SK-N-SH treated with all-trans-retinoic acid at 6 μM for 48 hours (cell line): ENCODE results near the gene TUBA3E.

Experiments used
- ATAC-seq: fragments of 200-7000 bp; cut with Tn5 transposase; 3 replicates; pipeline ENCODE4 v1.9.1; 2020; ENCODE audit warnings: mild to moderate bottlenecking, moderate library complexity
- ARNTL ChIP-seq: fragments of 450-650 bp; formaldehyde crosslinking; IDR thresholded peaks from 2 replicates; pipeline ENCODE4 v1.5.0; 2020; ENCODE audit warnings: low read depth, mild to moderate bottlenecking, moderate library complexity, borderline replicate concordance
- BACH2 ChIP-seq: fragments of 250-450 bp; sonication (Bioruptor Pico); IDR thresholded peaks from 2 replicates; pipeline ENCODE4 v1.9.0; 2021; ENCODE audit warnings: mild to moderate bottlenecking, borderline replicate concordance
- CREB5 ChIP-seq: fragments of 250-450 bp; sonication (Bioruptor Pico); IDR thresholded peaks from 2 replicates; pipeline ENCODE4 v1.5.1; 2020; ENCODE audit warnings: low read depth, mild to moderate bottlenecking, moderate library complexity
- CSDC2 ChIP-seq: fragments of 250-450 bp; sonication (Bioruptor Pico); IDR thresholded peaks from 2 replicates; pipeline ENCODE4 v1.5.0; 2020; ENCODE audit warnings: mild to moderate bottlenecking, moderate library complexity
- CSRNP3 ChIP-seq: fragments of 250-450 bp; sonication (Bioruptor Pico); IDR thresholded peaks from 2 replicates; pipeline ENCODE4 v1.5.1; 2021; ENCODE audit warnings: mild to moderate bottlenecking, moderate library complexity
- ESRRG ChIP-seq: fragments of 250-450 bp; sonication (Bioruptor Pico); IDR thresholded peaks from 2 replicates; pipeline ENCODE4 v1.6.1; 2021; ENCODE audit warnings: mild to moderate bottlenecking
- GLIS3 ChIP-seq: fragments of 250-450 bp; sonication (Bioruptor Pico); IDR thresholded peaks from 2 replicates; pipeline ENCODE4 v1.5.0; 2020; ENCODE audit warnings: mild to moderate bottlenecking, moderate library complexity
- ISL1 ChIP-seq: fragments of 250-450 bp; sonication (Bioruptor Pico); IDR thresholded peaks from 2 replicates; pipeline ENCODE4 v2.1.2; 2022; ENCODE audit warnings: mild to moderate bottlenecking, moderate library complexity
- OSR1 ChIP-seq: fragments of 250-450 bp; sonication (Bioruptor Pico); IDR thresholded peaks from 2 replicates; pipeline ENCODE4 v1.8.0; 2022; ENCODE audit warnings: moderate library complexity, mild to moderate bottlenecking, inconsistent platforms
- POU6F1 ChIP-seq: fragments of 250-450 bp; sonication (Bioruptor Pico); IDR thresholded peaks from 2 replicates; pipeline ENCODE4 v1.8.0; 2021; ENCODE audit warnings: low read depth, mild to moderate bottlenecking, moderate library complexity, borderline replicate concordance
- PPARA ChIP-seq: fragments of 250-450 bp; sonication (Bioruptor Pico); IDR thresholded peaks from 2 replicates; pipeline ENCODE4 v1.5.0; 2020; ENCODE audit warnings: mild to moderate bottlenecking, borderline replicate concordance
- RARB ChIP-seq: fragments of 250-450 bp; sonication (Bioruptor Pico); IDR thresholded peaks from 2 replicates; pipeline ENCODE4 v1.8.0; 2021; ENCODE audit warnings: mild to moderate bottlenecking, moderate library complexity
- SNAI2 ChIP-seq: fragments of 250-450 bp; sonication (Bioruptor Pico); IDR thresholded peaks from 2 replicates; pipeline ENCODE4 v1.5.0; 2020; ENCODE audit warnings: mild to moderate bottlenecking, moderate library complexity
- TCF4 ChIP-seq: fragments of 250-450 bp; sonication (Bioruptor Pico); IDR thresholded peaks from 2 replicates; pipeline ENCODE4 v1.8.0; 2021; ENCODE audit warnings: mild to moderate bottlenecking, moderate library complexity, borderline replicate concordance
- TOX ChIP-seq: fragments of 250-450 bp; sonication (Bioruptor Pico); IDR thresholded peaks from 2 replicates; pipeline ENCODE4 v1.8.0; 2021; ENCODE audit warnings: mild to moderate bottlenecking, moderate library complexity, borderline replicate concordance
- ZC3H10 ChIP-seq: fragments of 250-450 bp; sonication (Bioruptor Pico); IDR thresholded peaks from 2 replicates; pipeline ENCODE4 v1.5.1; 2021; ENCODE audit warnings: mild to moderate bottlenecking, moderate library complexity
- ZFP3 ChIP-seq: fragments of 250-450 bp; sonication (Bioruptor Pico); IDR thresholded peaks from 2 replicates; pipeline ENCODE4 v1.5.0; 2020; ENCODE audit warnings: mild to moderate bottlenecking, moderate library complexity
- ZFP30 ChIP-seq: fragments of 450-650 bp; formaldehyde crosslinking; IDR thresholded peaks from 2 replicates; pipeline ENCODE4 v1.5.0; 2022; ENCODE audit warnings: mild to moderate bottlenecking, moderate library complexity
- ZNF565 ChIP-seq: fragments of 450-650 bp; formaldehyde crosslinking; conservative IDR thresholded peaks from 2 replicates; pipeline ENCODE4 v1.5.0; 2020; ENCODE audit warnings: low read depth, mild to moderate bottlenecking, moderate library complexity
- ZNF70 ChIP-seq: fragments of 450-650 bp; formaldehyde crosslinking; IDR thresholded peaks from 2 replicates; pipeline ENCODE4 v1.5.0; 2020; ENCODE audit warnings: mild to moderate bottlenecking, moderate library complexity
- ZNF8 ChIP-seq: fragments of 450-650 bp; formaldehyde crosslinking; IDR thresholded peaks from 2 replicates; pipeline ENCODE4 v1.5.0; 2020; ENCODE audit warnings: mild to moderate bottlenecking, moderate library complexity
- TF ChIP-seq, protein P1 (sequence below): fragments of 250-450 bp; sonication (Bioruptor Pico); IDR thresholded peaks from 2 replicates; pipeline ENCODE4 v1.5.0; 2020; ENCODE audit warnings: mild to moderate bottlenecking, moderate library complexity
- TF ChIP-seq, protein P2 (sequence below): fragments of 250-450 bp; sonication (Bioruptor Pico); IDR thresholded peaks from 2 replicates; pipeline ENCODE4 v1.8.0; 2020; ENCODE audit warnings: mild to moderate bottlenecking, moderate library complexity, borderline replicate concordance

TUBA3E gene

GRCh38 chr2:130198343-130198742, at the start of gene TUBA3E:
Gene TUBA3E (minus strand): TSS chr2:130198439. CDS start chr2:130198360, 79 bp downstream.
- TF ChIP-seq, protein P1, sequence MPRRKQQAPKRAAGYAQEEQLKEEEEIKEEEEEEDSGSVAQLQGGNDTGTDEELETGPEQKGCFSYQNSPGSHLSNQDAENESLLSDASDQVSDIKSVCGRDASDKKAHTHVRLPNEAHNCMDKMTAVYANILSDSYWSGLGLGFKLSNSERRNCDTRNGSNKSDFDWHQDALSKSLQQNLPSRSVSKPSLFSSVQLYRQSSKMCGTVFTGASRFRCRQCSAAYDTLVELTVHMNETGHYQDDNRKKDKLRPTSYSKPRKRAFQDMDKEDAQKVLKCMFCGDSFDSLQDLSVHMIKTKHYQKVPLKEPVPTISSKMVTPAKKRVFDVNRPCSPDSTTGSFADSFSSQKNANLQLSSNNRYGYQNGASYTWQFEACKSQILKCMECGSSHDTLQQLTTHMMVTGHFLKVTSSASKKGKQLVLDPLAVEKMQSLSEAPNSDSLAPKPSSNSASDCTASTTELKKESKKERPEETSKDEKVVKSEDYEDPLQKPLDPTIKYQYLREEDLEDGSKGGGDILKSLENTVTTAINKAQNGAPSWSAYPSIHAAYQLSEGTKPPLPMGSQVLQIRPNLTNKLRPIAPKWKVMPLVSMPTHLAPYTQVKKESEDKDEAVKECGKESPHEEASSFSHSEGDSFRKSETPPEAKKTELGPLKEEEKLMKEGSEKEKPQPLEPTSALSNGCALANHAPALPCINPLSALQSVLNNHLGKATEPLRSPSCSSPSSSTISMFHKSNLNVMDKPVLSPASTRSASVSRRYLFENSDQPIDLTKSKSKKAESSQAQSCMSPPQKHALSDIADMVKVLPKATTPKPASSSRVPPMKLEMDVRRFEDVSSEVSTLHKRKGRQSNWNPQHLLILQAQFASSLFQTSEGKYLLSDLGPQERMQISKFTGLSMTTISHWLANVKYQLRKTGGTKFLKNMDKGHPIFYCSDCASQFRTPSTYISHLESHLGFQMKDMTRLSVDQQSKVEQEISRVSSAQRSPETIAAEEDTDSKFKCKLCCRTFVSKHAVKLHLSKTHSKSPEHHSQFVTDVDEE (CRISPR knock-in tag) = no peak
- TF ChIP-seq GLIS3 (CRISPR knock-in tag) = no peak
- TF ChIP-seq ARNTL (CRISPR knock-in tag) = no peak
- TF ChIP-seq SNAI2 (CRISPR knock-in tag) = no peak
- no peak for TF ChIP-seq TCF4 (CRISPR knock-in tag)
- TF ChIP-seq ZNF565 = no peak
- no peak for TF ChIP-seq ZFP3 (CRISPR knock-in tag)
- TF ChIP-seq ESRRG (CRISPR knock-in tag) = no peak
- ATAC-seq = no peak

GRCh38 chr2:130246430-130246829, 48.2 kb upstream of the TUBA3E start:
- TF ChIP-seq BACH2 (CRISPR knock-in tag) (no peak), CSDC2 (CRISPR knock-in tag) (no peak), CREB5 (CRISPR knock-in tag) (no peak), ZFP30 (CRISPR knock-in tag) (no peak), ZNF8 (CRISPR knock-in tag) (no peak), ZC3H10 (CRISPR knock-in tag) (no peak), ZNF565 (no peak), GLIS3 (CRISPR knock-in tag) (no peak), ESRRG (CRISPR knock-in tag) (no peak), RARB (no peak), ZNF70 (CRISPR knock-in tag) (no peak), PPARA (no peak), CSRNP3 (CRISPR knock-in tag) (no peak), OSR1 (CRISPR knock-in tag) (no peak), TOX (CRISPR knock-in tag) (no peak), ISL1 (CRISPR knock-in tag) (no peak), POU6F1 (CRISPR knock-in tag) (no peak)
- TF ChIP-seq, protein P2, sequence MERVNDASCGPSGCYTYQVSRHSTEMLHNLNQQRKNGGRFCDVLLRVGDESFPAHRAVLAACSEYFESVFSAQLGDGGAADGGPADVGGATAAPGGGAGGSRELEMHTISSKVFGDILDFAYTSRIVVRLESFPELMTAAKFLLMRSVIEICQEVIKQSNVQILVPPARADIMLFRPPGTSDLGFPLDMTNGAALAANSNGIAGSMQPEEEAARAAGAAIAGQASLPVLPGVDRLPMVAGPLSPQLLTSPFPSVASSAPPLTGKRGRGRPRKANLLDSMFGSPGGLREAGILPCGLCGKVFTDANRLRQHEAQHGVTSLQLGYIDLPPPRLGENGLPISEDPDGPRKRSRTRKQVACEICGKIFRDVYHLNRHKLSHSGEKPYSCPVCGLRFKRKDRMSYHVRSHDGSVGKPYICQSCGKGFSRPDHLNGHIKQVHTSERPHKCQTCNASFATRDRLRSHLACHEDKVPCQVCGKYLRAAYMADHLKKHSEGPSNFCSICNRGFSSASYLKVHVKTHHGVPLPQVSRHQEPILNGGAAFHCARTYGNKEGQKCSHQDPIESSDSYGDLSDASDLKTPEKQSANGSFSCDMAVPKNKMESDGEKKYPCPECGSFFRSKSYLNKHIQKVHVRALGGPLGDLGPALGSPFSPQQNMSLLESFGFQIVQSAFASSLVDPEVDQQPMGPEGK (CRISPR knock-in tag) = no peak
- TF ChIP-seq, protein P1 (CRISPR knock-in tag) = no peak
- ATAC-seq = no peak
